Measurements from ENCODE around the gene CKS1B.

DNA sequence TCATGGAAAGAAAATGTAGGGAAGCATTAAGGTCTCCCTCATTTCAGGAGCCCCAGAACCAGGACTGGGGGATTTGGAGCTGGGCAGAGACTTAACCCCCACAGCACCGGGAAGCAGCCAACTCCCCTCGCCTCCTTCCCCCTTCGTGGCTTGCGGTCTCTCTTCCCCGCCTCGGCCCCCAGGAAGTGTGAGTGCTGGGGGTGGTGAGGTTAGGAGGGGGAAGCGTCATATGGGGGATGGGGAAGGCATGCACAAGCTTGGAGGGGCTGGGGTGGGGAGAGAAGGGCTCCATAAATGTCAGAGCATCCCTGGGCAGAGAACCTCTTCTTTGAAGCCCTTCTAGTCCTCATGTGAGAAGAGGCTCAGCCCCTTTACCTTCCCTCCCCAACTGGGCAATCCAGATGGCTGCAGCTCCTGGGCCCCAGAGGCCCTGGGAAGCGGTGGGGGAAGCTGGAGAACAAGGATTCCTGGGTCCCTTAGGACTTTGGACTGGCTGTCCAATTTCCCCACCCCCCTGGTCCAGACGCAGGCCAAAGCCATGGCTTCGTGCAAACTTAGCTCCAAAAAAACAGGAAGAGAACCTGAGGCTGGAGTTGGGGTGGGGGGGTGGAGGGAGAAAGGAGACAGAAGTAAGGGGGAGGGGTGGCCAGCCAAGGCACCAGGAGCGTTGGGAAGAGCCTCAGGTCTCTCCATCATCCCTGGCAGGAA lies 35.9 kb downstream of the CKS1B start:
- TF ChIP-seq, protein P1, sequence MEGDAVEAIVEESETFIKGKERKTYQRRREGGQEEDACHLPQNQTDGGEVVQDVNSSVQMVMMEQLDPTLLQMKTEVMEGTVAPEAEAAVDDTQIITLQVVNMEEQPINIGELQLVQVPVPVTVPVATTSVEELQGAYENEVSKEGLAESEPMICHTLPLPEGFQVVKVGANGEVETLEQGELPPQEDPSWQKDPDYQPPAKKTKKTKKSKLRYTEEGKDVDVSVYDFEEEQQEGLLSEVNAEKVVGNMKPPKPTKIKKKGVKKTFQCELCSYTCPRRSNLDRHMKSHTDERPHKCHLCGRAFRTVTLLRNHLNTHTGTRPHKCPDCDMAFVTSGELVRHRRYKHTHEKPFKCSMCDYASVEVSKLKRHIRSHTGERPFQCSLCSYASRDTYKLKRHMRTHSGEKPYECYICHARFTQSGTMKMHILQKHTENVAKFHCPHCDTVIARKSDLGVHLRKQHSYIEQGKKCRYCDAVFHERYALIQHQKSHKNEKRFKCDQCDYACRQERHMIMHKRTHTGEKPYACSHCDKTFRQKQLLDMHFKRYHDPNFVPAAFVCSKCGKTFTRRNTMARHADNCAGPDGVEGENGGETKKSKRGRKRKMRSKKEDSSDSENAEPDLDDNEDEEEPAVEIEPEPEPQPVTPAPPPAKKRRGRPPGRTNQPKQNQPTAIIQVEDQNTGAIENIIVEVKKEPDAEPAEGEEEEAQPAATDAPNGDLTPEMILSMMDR (IDR thresholded peaks at IDR 0.05; ENCODE audit: low read depth, low read length): no peak
- no peak for TF ChIP-seq EZH2phosphoT487 (IDR thresholded peaks at IDR 0.05; ENCODE audit: low read depth)
